A549 (cell line): ENCODE results near the gene KIF16B. TPM values are rescaled to one million over a fixed set of nuclear protein-coding genes. Genes with fewer than 3 reads are reported as not detected.

Experiments
- ATAC-seq, 2 experiments: fragments of 200-7000 bp in 1 of 2; fragments of >200 bp in 1 of 2; cut with Nextera tagmentation in 1 of 2; cut with Tn5 transposase in 1 of 2; 3 replicates each; pipeline versions ENCODE4 v1.8.0 to v1.9.1; 2018 to 2020; ENCODE audit warnings: mild to moderate bottlenecking in 1 of 2, moderate library complexity in 1 of 2
- CTCF ChIA-PET: fragments of 300-600 bp; sonication (Branson Sonifier 250); formaldehyde crosslinking; extraction: SDS; loops from one replicate; lab custom pipeline; 2021; ENCODE audit warnings: antibody characterized with exemption, inconsistent platforms; lab: Yijun Ruan, JAX
- POLR2A ChIA-PET: fragments of 350-600 bp; formaldehyde crosslinking; extraction: SDS; loops from one replicate; lab custom pipeline; 2021; ENCODE audit warnings: antibody characterized with exemption, inconsistent platforms; lab: Yijun Ruan, JAX
- DNase-seq, 2 experiments: peaks; one replicate each; pipeline versions ENCODE4 v3.0.0 to v3.0.0-alpha.2; 2011 to 2016; ENCODE audit warnings: low read depth in 1 of 2, low spot score in 1 of 2
- FAIRE-seq: peaks from 2 replicates; lab custom pipeline; 2011; peaks lifted over from hg19 to GRCh38; lab: Jason Lieb, UNC
- H3K27ac ChIP-seq, 2 experiments: fragments of >200 bp; sonication (Bioruptor Twin); formaldehyde crosslinking; 3 replicates each; pipeline ENCODE4 v1.5.1; 2016 to 2017
- H3K4me1 ChIP-seq: fragments of >200 bp; sonication (Bioruptor Twin); formaldehyde crosslinking; 3 replicates; pipeline ENCODE4 v1.6.1; 2016
- H3K4me2 ChIP-seq: fragments of >200 bp; sonication (Bioruptor Twin); formaldehyde crosslinking; 3 replicates; pipeline ENCODE4 v1.6.1; 2016
- H3K4me3 ChIP-seq: fragments of >200 bp; sonication (Bioruptor Twin); formaldehyde crosslinking; 3 replicates; pipeline ENCODE4 v1.5.1; 2016
- H3K9me3 ChIP-seq: fragments of >200 bp; sonication (Bioruptor Twin); formaldehyde crosslinking; 3 replicates; pipeline ENCODE4 v1.6.1; 2016
- BHLHE40 ChIP-seq: IDR thresholded peaks from 2 replicates; pipeline ENCODE4 v1.6.1; 2012; ENCODE audit warnings: low read depth, low read length, inconsistent platforms
- CBX8 ChIP-seq: fragments of 200-600 bp; sonication (generic); IDR thresholded peaks from 2 replicates; pipeline ENCODE4 v1.6.1; 2016
- FOXS1 ChIP-seq: fragments of 250-450 bp; sonication (Bioruptor Pico); IDR thresholded peaks from 2 replicates; pipeline ENCODE4 v1.5.0; 2020; ENCODE audit warnings: mild to moderate bottlenecking, moderate library complexity
- HDAC2 ChIP-seq: fragments of 200-600 bp; sonication (generic); IDR thresholded peaks from 2 replicates; pipeline ENCODE4 v1.6.1; 2016
- HEYL ChIP-seq: fragments of 250-450 bp; sonication (Bioruptor Pico); IDR thresholded peaks from 2 replicates; pipeline ENCODE4 v1.8.0; 2021; ENCODE audit warnings: mild to moderate bottlenecking, moderate library complexity
- HOXA7 ChIP-seq: fragments of 250-450 bp; sonication (Bioruptor Pico); IDR thresholded peaks from 2 replicates; pipeline ENCODE4 v1.5.0; 2020; ENCODE audit warnings: mild to moderate bottlenecking, moderate library complexity
- KDM1A ChIP-seq: fragments of 200-600 bp; sonication (generic); IDR thresholded peaks from 2 replicates; pipeline ENCODE4 v1.6.1; 2016; ENCODE audit warnings: low read depth, mild to moderate bottlenecking
- MAFK ChIP-seq: fragments of 450-650 bp; IDR thresholded peaks from 2 replicates; pipeline ENCODE4 v1.6.1; 2014; ENCODE audit not compliant: partially characterized antibody
- MAZ ChIP-seq: fragments of 150-350 bp; IDR thresholded peaks from 2 replicates; pipeline ENCODE4 v1.6.1; 2014; ENCODE audit warnings: antibody characterized with exemption, low read depth, low read length, borderline replicate concordance
- NFE2L2 ChIP-seq: fragments of 150-350 bp; conservative IDR thresholded peaks from 2 replicates; pipeline ENCODE4 v1.6.1; 2014; ENCODE audit warnings: low read length
- RARB ChIP-seq: fragments of 250-450 bp; sonication (Bioruptor Pico); IDR thresholded peaks from 2 replicates; pipeline ENCODE4 v1.8.0; 2021; ENCODE audit warnings: mild to moderate bottlenecking, moderate library complexity
- SMC3 ChIP-seq: fragments of >200 bp; sonication (Bioruptor Twin); formaldehyde crosslinking; IDR thresholded peaks from 3 replicates; pipeline ENCODE4 v1.6.1; 2018; ENCODE audit warnings: inconsistent platforms
- TP53 ChIP-seq: fragments of 250-450 bp; sonication (Bioruptor Pico); IDR thresholded peaks from 2 replicates; pipeline ENCODE4 v1.5.0; 2021; ENCODE audit warnings: mild to moderate bottlenecking, moderate library complexity
- ZC3H11A ChIP-seq: fragments of 450-650 bp; IDR thresholded peaks from 2 replicates; pipeline ENCODE4 v1.6.1; 2014; ENCODE audit warnings: antibody characterized with exemption, mild to moderate bottlenecking
- ZFP36 ChIP-seq: fragments of 450-650 bp; IDR thresholded peaks from 2 replicates; pipeline ENCODE4 v1.6.1; 2014; ENCODE audit warnings: borderline replicate concordance; ENCODE audit not compliant: partially characterized antibody
- WGBS: methylation state at CpG from one replicate; pipeline ENCODE4 v1.1.6; 2017; ENCODE audit errors: missing lambda C conversion rate; 5-methylcytosine and 5-hydroxymethylcytosine counted together
- polyA plus RNA-seq, 4 experiments: library from polyadenylated mRNA; depleted of rRNA in 3 of 4; stranded (reverse); fragments of >200 nt; fragmentation: RNase III in 1 of 4; extraction: RNeasy Plus Mini Kit Qiagen cat#74134 plus additional on column Dnase treatment in 1 of 4; gene quantifications; 2 replicates in 3 of 4; 3 replicates in 1 of 4; pipeline ENCODE4 v1.2.3, GENCODE V29; 2011 to 2017
- TF ChIP-seq, protein P1 (sequence below): IDR thresholded peaks from 2 replicates; pipeline ENCODE4 v1.6.1; 2012
- TF ChIP-seq, protein P2 (sequence below): fragments of 150-350 bp; IDR thresholded peaks from 2 replicates; pipeline ENCODE4 v1.6.1; 2014; ENCODE audit warnings: low read depth, mild to moderate bottlenecking, low read length

KIF16B gene
- polyA plus RNA-seq, 2 of the 4 experiments (the other 2 are of a cell fraction), result 14.1 to 23.3 TPM

DNA sequence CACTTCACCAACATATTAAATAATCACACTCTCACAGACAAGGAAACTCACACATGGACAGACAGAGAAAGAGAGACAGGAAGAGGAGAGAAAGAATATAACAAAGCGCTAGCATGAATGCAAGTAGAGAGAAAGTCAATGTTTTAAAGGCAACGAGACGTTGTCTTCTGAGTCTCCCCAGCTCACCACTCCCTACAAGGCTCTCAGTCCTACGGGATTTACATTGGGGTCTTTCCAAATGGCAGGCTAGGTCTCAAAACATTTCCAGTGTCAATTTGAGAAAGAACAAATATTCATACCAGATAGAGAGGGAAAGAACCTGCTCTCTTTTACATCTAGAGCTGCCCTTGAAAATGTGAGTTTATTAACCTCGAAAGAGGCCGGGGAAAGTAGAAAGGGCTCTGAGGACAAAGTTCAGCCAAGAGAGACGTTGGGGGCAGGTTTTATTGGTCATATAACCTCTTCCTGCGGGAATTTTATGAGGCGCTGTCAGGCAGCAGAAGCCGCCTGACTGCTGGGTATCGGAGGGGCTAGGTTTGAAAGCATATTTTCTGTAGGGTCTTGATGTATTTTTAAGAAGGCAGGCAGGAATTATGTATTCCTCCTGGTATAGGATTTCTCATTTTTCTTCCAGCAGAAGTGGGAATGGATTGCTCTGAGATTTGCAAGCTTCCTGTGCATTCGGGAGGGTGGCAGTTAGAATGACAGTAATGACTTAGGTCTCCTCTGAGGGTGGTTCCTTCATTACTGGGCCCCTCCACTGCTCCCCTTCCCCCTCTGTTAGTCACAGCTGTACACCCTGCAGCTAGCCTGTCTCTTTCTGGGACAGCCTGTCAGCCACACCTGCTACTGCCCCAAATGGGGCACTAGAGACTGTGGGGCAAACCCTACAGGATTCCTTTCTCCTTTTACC is 34.4 kb upstream of the KIF16B start:
- FAIRE-seq (no peak), ATAC-seq (no peak), DNase-seq (no peak)
- no peak overlapping the region for H3K27ac ChIP-seq
- H3K4me2 ChIP-seq, result no peak overlapping the region
- no peaks in the 10 kb centered on the region for H3K9me3 ChIP-seq
- ChIA-PET CTCF (no interaction called here), POLR2A (no interaction called here)
- WGBS, result 48% methylated on average over 12 of the region's 12 CpGs
- no peaks in the 10 kb centered on the region for H3K4me1 ChIP-seq
- H3K4me3 ChIP-seq, result no peak overlapping the region
- TF ChIP-seq HDAC2 (no peak), FOXS1 (no peak), RARB (CRISPR knock-in tag) (no peak), NFE2L2 (no peak)
- TF ChIP-seq, all 56 proteins: peak for 0

DNA sequence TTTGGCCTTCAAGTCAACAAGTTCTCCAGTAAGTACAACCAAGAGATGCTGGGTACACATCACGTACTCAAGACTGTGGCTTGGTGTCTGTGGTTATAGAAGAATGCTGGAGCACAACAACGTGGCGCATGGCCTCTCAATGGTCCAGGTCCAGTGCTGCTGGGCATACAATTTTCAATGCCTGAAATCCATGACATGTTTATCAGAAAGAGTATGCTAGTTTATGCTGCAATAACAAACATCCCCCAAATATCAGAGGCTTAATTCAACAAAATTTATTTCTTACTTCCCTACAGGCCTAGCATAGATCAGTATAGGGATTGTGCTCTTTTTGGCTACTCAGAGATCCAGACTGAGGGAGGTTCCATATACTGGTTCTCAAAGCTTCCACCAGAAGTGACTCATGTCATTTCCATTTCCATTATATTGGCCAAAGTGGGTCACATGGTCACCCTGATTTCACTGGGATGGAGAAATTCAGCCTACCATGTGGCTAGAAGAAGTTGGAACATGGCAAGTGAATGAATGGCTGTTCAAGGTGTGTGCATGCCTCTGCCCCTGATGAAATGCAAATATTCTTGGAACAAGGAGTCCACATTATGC is 33.3 kb upstream of the KIF16B start:
- Histone ChIP-seq H3K9me3 (no peaks in the 10 kb centered on the region), H3K4me3 (no peak overlapping the region)
- no peak for ATAC-seq
- TF ChIP-seq HEYL (CRISPR knock-in tag) (no peak), MAZ (no peak), MAFK (no peak), CBX8 (no peak), HOXA7 (CRISPR knock-in tag) (no peak), HDAC2 (no peak)
- TF ChIP-seq, protein P1, sequence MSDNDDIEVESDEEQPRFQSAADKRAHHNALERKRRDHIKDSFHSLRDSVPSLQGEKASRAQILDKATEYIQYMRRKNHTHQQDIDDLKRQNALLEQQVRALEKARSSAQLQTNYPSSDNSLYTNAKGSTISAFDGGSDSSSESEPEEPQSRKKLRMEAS, result no peak
- TF ChIP-seq, all 56 proteins: peak for 0
- Histone ChIP-seq H3K4me2 (no peak overlapping the region), H3K27ac (no peak overlapping the region), H3K4me1 (no peaks in the 10 kb centered on the region)
- FAIRE-seq (no peak), DNase-seq (no peak)
- ChIA-PET POLR2A (no interaction called here), CTCF (interaction anchor here (0.6 kb wide), 1 partner anchor 52 kb away, joined by 3 read pairs; no protein-coding TSS in a partner anchor)
- 47% methylated on average over 3 of the region's 3 CpGs for WGBS

DNA sequence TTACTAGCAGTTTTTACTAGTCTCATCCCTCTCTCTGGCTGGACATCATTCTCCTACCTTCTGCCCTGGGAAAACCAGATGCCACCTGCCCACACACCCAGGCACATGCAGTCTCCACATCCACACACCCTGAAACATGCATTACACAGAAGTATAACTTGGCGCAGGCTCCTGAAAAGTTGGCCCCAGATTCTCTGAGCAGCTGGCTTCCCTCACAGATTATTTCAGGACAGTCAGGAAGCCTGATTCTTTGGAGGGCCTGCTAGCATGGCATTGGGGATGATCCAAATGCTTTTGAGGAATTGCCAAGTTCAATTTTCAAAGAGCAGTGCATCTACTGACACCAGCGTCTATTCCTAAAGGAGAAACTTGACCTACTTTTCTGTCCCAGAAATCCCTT is 27.8 kb upstream of the KIF16B start:
- POLR2A ChIA-PET, result no interaction called here
- WGBS, result 78% methylated on average over 2 of the region's 2 CpGs
- CTCF ChIA-PET, result interaction anchor here (0.6 to 1.3 kb wide), 3 partner anchors 84 to 1345 kb away, joined by 3 to 4 read pairs (median 4); no protein-coding TSS in a partner anchor
- no peaks in the 10 kb centered on the region for H3K4me1 ChIP-seq
- no peak overlapping the region for H3K4me3 ChIP-seq
- DNase-seq (no peak), ATAC-seq (no peak), FAIRE-seq (no peak)
- no peak overlapping the region for H3K4me2 ChIP-seq
- no peak overlapping the region for H3K27ac ChIP-seq
- H3K9me3 ChIP-seq, result no peaks in the 10 kb centered on the region
- TF ChIP-seq ZC3H11A (no peak), KDM1A (no peak), MAFK (no peak)
- TF ChIP-seq, protein P2, sequence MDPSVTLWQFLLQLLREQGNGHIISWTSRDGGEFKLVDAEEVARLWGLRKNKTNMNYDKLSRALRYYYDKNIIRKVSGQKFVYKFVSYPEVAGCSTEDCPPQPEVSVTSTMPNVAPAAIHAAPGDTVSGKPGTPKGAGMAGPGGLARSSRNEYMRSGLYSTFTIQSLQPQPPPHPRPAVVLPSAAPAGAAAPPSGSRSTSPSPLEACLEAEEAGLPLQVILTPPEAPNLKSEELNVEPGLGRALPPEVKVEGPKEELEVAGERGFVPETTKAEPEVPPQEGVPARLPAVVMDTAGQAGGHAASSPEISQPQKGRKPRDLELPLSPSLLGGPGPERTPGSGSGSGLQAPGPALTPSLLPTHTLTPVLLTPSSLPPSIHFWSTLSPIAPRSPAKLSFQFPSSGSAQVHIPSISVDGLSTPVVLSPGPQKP, result no peak

DNA sequence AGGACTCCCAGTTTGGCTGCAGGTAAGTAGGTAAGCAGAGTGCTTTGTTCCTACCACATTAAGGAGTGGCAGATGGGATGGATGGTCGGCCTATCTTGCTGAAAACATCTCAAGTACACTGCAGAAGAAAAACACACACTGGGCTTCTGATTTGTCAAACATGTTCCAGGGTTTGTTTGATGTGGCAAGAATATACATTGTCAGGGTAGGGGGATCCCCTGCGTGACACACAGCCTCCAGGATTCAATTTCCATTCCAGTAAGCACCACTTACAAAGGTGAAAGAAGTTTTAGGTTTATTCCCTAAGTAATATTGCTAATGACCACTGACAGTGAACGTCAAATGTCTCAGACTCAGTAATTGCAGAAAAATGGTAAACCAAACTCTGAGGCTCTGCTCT is 26.0 kb upstream of the KIF16B start:
- Histone ChIP-seq H3K4me1 (no peaks in the 10 kb centered on the region), H3K4me3 (no peak overlapping the region), H3K4me2 (no peak overlapping the region), H3K27ac (no peak overlapping the region)
- POLR2A ChIA-PET, result no interaction called here
- no peak for FAIRE-seq
- no peak for ATAC-seq
- CTCF ChIA-PET, result no interaction called here
- no peak for DNase-seq
- no peak for TF ChIP-seq ZFP36
- no peak for TF ChIP-seq TP53 (CRISPR knock-in tag)
- no peak for TF ChIP-seq BHLHE40
- no peak for TF ChIP-seq FOXS1
- no peak for TF ChIP-seq KDM1A
- TF ChIP-seq SMC3, result no peak
- TF ChIP-seq, all 56 proteins: peak for 0
- no peaks in the 10 kb centered on the region for H3K9me3 ChIP-seq
- 5% methylated on average over 3 of the region's 3 CpGs for WGBS
